ENCODE measurements around the gene NSG1.

The NSG1 gene

GRCh38 chr4:4409416-4410115, 22.7 kb downstream of the NSG1 start:
- TF ChIP-seq, protein P1, sequence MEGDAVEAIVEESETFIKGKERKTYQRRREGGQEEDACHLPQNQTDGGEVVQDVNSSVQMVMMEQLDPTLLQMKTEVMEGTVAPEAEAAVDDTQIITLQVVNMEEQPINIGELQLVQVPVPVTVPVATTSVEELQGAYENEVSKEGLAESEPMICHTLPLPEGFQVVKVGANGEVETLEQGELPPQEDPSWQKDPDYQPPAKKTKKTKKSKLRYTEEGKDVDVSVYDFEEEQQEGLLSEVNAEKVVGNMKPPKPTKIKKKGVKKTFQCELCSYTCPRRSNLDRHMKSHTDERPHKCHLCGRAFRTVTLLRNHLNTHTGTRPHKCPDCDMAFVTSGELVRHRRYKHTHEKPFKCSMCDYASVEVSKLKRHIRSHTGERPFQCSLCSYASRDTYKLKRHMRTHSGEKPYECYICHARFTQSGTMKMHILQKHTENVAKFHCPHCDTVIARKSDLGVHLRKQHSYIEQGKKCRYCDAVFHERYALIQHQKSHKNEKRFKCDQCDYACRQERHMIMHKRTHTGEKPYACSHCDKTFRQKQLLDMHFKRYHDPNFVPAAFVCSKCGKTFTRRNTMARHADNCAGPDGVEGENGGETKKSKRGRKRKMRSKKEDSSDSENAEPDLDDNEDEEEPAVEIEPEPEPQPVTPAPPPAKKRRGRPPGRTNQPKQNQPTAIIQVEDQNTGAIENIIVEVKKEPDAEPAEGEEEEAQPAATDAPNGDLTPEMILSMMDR (IDR thresholded peaks at IDR 0.05; ENCODE audit: borderline replicate concordance, control extremely low read depth, extremely low read depth, insufficient read depth, missing control alignments) = no peak
- in situ Hi-C loops (cut with MboI; ENCODE audit: low sequenced_read_pairs, unreplicated experiment) = no loop called here
- no peak for DNase-seq (ENCODE audit: low spot score)

DNA sequence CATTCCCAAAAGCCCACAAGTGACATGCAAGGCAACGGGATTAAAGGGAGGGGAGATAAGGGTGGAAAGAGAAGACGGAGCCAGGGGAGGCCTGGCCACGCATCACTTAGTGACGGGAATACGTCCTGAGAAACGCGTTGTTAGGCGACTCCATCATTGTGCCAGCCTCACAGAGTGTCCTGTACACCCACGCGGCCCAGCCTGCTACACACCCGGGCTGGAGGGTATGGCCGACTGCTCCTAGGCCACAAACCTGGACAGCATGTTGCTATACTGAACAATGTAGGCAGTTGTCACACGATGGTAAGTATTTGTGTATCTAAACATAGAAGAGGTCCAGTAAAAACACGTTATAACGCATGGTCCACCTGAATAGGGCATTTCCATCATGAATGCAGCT, 23.4 kb downstream of the NSG1 start:
- TF ChIP-seq, protein P1 (IDR thresholded peaks at IDR 0.05; ENCODE audit: borderline replicate concordance, control extremely low read depth, extremely low read depth, insufficient read depth, missing control alignments) = no peak
- DNase-seq (ENCODE audit: low spot score) = no peak
- in situ Hi-C loops (cut with MboI; ENCODE audit: low sequenced_read_pairs, unreplicated experiment) = no loop called here

DNA sequence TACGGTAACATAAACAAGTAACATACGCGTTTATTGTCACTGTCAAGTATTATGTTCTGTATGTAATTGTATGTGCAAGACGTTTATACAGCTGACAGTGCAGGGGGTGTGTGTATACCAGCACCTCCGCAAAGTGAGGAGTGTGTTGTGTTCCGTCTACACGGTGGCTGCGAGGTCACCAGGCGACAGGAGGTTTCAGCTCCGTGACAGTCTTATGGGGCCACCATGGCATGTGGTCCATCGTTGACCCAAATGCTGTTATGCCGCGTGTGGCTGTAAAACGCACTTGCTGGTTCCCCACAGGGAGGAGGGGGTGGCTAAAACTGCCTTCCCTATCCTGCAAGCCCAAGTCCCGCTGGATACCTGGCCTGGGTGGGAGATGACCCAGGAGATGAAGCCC, 25.0 kb downstream of the NSG1 start:
- in situ Hi-C loops (cut with MboI; ENCODE audit: low sequenced_read_pairs, unreplicated experiment) = no loop called here
- no peak for DNase-seq (ENCODE audit: low spot score)
- TF ChIP-seq, protein P1 (IDR thresholded peaks at IDR 0.05; ENCODE audit: borderline replicate concordance, control extremely low read depth, extremely low read depth, insufficient read depth, missing control alignments) = no peak

GRCh38 chr4:4412641-4413372, 25.9 kb downstream of the NSG1 start:
- TF ChIP-seq, protein P1 (IDR thresholded peaks at IDR 0.05; ENCODE audit: borderline replicate concordance, control extremely low read depth, extremely low read depth, insufficient read depth, missing control alignments) = no peak
- no peak for DNase-seq (ENCODE audit: low spot score)
- in situ Hi-C loops (cut with MboI; ENCODE audit: low sequenced_read_pairs, unreplicated experiment) = no loop called here

- in situ Hi-C loops (cut with MboI; ENCODE audit: low sequenced_read_pairs, unreplicated experiment) = no loop called here
- DNase-seq (ENCODE audit: low spot score) = no peak
- TF ChIP-seq, protein P1 (IDR thresholded peaks at IDR 0.05; ENCODE audit: borderline replicate concordance, control extremely low read depth, extremely low read depth, insufficient read depth, missing control alignments) = no peak
These were observed 26.4 kb downstream of the NSG1 start for GRCh38 chr4:4413373-4413725.

DNA sequence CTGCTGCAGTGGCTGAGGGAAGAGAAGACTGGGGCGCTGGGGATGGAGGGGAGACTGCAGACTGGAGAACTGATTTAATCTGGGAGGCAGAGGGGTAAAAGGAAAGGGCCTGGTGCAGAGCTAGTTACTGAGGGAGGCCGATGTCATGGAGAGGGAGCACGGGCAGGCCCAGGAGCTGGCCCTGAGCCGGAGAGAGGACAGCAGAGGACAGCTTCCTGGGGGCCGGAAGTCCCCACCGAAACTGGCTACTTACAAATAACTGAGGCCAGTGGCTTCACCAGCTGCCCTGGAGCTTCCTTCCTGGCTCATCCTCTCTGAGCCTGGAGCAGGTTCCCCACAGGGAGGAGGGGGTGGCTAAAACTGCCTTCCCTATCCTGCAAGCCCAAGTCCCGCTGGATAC, 26.9 kb downstream of the NSG1 start:
- in situ Hi-C loops (cut with MboI; ENCODE audit: low sequenced_read_pairs, unreplicated experiment) = no loop called here
- DNase-seq (ENCODE audit: low spot score) = no peak
- TF ChIP-seq, protein P1 (IDR thresholded peaks at IDR 0.05; ENCODE audit: borderline replicate concordance, control extremely low read depth, extremely low read depth, insufficient read depth, missing control alignments) = no peak
